Esophagus mucosa (tissue), 1 donor: ENCODE results near the gene HOXA2. TPM values are rescaled to one million over a fixed set of nuclear protein-coding genes. Genes with fewer than 3 reads are reported as not detected.

ENCODE experiments used
- ATAC-seq: fragments of 200-7000 bp; cut with Tn5 transposase; one replicate; pipeline ENCODE4 v1.9.1; 2020
- total RNA-seq: library from RNA; stranded (reverse); gene quantifications from one replicate; pipeline ENCODE4 v1.2.4, GENCODE V29; 2023
- donor health status: DM: yes; HTN: yes; CAD: no.

Gene HOXA2
- total RNA-seq, 1 donor from 2014 or later: 1.1 TPM

GRCh38 chr7:27098578-27099451, 3.7 kb downstream of the HOXA2 start:
- no peak for ATAC-seq

DNA sequence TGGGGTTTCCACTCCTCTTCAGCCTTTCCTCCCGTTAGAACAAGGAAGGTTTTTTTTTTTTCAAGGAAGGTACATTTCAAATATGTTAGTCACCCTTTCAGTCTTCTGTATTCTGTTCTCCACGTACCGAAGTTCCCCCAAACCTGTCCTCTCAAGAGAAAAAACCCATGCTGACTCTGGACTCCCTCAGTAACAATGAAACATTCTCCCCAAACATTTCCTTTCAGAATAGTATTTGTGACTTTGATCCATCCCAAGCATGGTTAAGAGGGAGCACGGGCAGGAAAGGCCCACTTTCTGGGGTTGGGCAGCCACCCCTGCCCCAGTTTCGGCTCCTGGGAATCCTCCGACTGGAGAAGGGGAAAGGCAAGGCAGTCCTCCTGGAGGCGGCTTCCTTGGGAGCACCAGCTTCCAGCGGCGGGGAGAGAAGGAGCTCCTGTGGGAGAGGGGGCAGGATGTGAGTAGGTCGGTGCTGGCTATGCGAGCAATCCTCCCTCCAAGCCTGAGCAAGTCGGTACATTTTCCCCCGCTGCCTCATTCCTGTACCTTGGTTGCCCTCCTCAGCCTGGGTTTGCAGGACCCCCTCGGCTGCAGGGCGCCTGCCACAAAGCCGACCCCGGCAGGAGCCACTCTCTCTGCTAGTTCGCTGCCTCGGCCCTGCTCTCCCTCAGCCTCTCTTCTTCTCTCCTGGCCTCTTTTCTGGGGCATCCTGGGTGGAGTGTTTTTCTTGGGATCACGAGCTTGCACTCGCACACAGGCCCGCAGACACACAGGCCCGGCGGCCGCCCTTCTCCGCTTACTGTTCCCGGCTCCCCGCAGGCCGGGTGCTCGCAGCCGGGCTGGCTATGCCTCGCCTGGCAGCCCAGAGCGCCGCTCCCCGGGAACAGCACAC, 4.6 kb downstream of the HOXA2 start:
- peak; percentile 23 for ATAC-seq

DNA sequence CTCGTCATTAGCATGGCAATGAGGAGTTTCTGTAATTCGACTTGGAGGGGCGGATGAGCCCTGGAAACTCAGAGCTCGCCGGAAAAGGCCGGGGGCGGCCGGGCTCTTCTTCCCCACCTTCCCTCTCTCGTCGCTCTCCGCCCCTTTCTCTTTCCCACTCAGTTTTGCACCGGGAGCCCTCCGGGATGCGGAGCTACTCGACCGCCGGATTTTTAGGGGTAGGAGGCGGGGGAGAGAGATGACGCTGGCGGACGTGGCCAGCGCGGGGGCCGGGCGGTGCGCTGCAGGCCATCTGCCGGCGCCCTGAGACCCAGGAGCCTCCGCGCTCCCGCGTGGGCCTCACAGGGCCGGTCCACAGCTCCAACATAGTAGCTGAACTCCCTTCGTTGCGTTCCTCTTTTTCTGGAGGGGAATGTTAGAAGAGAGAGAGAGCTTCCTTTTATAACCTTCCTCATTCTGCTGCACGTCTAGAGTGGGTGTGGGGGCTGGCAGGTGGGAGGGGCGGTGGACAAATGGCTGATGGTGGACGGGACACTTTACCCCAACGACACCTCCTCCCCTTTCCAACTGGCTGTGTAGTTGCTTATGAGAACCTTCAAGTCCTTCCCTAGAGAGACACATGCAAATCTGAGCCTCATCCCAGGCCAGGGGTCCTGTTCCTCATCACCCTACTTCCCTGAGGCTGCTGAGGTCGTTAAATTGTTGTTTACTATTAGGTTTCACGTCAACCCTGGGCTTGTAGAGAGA, 5.5 kb downstream of the HOXA2 start:
- peak; percentile 19 for ATAC-seq

- peak; percentile 85 for ATAC-seq
These were observed 6.4 kb downstream of the HOXA2 start, which contains the start of gene HOXA1 for GRCh38 chr7:27095897-27096767. HOXA1 (minus strand) TSS chr7:27096000; CDS start chr7:27095912, 88 bp downstream.

DNA sequence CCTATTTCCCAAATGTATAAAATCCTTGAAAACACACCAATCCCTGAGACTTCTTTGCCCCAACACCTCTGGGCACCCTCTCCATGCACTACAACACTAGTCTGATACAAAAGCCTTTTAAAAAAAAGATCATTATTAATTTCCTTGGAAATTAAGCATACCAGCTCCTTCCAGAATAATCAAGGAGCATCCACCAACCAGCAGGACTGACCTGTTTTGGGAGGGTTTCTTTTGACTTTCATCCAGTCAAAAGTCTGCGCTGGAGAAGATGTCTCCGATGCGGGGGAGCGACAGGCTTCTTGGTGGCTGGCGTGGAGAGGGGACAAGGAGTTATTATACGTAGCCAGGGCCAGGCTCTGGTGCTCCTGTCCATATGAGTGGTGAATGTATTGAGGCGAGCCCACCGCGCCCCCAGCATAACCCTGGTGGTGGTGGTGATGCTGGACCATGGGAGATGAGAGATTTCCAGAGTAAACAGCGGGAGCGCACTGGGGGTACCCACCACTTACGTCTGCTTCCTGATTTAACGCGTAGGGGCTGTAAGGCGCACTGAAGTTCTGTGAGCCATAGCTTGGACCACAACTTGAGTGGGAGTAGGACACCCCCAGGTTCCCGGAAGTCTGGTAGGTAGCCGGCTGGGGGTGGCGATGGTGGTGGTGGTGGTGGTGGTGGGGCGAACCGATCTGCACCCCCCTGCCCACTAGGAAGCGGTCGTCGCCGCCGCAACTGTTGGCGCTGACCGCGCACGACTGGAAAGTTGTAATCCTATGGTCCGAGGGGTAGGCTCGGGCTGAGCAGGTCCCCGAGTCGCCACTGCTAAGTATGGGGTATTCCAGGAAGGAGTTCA, 7.2 kb downstream of the HOXA2 start:
- peak; percentile 1 for ATAC-seq

DNA sequence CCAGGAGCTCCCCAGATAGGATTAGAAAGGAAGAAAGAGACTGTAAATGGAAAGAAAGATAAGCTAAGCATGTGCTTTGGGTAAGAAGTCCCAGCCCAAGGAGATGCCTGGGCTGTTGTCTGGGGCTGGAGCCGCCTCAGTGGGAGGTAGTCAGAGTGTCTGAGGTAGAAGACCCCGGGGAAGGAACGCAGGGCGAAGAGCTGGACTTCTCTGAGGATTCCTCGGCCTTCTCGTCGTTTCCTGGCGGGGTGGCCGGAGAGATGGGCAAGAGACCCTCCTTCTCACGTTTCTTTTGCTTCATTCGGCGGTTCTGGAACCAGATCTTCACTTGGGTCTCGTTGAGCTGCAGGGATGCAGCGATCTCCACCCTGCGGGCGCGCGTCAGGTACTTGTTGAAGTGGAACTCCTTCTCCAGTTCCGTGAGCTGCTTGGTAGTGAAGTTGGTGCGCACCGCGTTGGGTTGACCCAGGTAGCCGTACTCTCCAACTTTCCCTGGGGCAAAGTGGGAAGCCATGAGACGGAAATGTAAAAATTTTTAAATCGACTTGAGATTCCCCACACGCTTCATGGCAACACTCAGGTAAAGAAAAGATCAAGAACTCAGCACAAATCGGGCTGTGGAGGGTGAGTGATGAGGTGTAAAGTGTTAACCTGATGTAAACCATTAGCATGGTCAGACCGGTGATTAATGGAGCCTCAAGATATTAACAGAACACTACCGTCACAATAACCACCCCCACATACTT, 8.0 kb downstream of the HOXA2 start:
- ATAC-seq: no peak

DNA sequence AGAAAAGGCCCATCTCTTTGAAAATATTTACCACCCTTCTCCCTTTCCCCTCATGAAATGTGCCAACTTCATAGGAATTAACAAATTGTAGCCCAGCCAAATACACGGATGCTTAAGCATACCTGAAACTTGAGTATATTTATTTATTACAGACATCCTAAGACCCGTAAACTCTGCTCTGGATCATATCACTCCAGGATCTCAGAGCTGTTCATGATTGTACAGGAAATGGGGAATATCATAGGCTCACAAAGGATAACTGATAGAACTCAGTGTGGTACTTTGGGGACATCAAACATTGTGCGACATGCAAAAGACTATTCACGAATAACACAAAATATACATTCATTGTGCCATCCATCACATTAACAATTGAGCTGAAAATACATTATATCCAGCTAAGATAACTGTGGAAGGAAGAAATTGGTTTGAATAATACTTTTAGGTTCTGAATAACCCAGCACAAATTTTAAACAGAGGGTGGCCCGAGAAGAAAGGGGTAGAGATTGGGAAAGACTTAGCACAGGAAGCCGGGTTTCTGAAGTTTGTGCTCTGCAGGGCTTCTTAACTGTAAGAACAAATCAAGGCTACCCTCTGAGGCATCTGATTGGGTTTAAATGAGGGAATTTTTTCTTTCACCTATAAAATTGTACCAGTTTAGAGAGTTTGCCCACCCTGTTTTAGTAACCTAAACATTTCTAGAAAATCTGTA, 9.1 kb downstream of the HOXA2 start:
- ATAC-seq: no peak

GRCh38 chr7:27092819-27093110, 9.7 kb downstream of the HOXA2 start:
- ATAC-seq: no peak

DNA sequence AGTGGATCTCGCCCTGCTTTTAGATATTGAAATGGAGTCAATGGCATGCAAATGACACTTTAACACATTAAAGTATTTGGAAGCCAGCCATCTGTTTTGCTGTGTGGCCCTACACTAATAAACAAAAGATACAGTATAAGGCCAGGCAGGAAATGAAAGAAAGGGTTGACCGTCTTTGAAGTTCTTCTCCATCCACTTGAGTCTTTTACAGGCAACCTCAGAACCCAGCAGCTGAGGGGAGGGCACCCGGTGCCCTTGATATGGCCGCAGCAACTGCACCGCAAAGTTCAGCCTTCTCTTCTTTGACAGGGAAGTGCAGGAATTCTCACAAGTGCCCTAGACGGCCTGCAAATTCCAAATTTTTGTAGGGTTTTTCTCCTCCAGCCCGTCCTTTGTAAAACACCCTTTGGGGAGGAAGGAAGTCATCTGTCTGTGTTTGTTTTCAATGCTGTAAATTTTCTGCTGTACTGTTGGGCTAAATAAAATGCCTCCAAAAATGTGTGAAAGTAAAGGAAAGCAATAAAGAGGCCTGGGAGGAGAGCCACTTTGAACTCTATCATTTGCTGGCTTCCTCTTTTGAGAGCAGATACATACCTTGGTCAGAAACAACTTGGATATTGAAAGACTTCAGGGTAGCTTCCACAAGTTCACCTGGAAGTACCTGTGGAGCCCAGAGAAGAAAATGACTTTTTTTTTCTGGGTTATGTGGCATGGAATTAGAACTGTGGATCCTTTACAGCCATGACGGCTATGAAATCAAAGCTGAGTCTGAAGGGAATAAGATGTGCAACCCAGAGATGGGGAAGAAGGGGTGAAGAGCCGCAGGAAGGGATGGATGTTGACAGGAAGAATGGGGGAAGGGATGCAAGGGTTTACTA, 10.3 kb downstream of the HOXA2 start:
- no peak for ATAC-seq

DNA sequence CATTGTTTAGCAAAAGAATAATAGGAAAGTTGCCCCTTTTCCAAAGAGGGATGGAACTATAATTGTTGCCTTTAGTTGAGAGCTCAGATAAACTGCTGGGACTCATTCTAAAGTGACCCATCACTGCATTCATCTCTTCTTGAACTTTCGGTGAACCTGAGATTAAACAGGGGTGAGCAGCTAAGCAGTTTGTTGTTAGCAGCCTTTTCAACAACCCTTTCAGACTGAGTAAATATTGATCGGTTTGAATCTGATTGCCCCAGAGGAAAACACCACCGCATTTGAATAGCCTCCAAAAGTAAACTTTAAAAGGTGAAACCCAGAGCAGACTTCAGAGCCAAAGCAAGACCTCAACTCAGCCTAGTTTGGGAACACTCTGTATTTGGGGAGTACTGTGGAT, 11.4 kb downstream of the HOXA2 start:
- no peak for ATAC-seq

GRCh38 chr7:27088002-27088922, 14.2 kb downstream of the HOXA2 start:
- no peak for ATAC-seq

GRCh38 chr7:27083646-27084045, 18.8 kb downstream of the HOXA2 start:
- no peak for ATAC-seq

- no peak for ATAC-seq
These were observed 20.3 kb downstream of the HOXA2 start for GRCh38 chr7:27082171-27082570.

DNA sequence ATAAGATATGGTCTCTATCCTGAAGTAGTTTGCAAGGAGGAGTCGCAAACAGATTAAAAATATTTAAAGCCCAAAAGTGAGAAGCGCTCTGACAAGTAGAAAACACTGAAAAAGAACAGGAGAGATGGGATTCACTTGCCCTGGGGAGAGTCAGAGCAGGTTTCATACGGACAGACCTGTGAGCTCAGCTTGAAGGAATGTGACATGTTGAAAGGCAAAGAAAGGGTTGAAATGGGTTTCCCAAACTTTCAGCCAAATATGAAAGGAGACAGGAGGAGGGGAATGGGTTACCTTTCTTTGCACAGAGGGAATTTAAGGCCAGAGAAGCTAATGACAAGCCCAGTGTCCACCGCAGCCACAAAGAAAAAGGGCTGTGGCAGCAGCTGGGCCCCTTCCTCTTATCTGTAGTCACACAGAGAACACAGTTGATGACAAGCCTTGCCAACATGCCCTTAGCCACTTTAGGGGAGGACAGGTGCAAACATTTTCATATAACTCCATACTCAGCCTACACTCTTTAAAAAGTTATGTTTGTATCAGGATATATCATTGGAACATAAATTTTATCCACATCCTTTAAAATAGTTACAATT, 21.5 kb downstream of the HOXA2 start:
- peak; percentile 41 for ATAC-seq

- no peak for ATAC-seq
These were observed 23.1 kb downstream of the HOXA2 start for GRCh38 chr7:27079234-27079975.

DNA sequence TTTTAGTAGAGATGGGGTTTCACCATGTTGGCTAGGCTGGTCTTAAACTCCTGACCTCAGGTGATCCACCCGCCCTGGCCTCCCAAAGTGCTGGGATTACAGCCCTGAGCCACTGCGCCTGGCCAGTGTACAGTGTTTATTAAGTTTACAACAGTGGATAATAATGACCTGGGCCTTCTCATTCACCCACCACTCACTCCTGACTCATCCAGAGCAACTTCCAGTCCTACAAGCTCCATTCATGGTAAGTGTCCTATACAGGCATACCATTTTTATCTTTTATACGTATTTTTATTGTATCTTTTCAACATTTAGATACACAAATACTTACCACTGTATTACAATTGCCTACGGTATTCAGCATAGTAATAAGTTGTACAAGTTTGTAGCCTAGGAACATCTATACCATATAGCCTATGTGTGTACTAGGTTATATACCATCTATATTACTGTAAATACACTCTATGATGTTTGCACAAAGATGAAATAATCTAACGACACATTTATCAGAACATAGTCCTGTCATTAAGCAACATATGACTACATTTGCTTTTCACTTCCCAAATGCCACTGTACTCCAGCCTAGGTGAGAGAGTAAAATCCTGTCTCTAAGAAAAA, 23.8 kb downstream of the HOXA2 start:
- ATAC-seq: no peak
